Lung (tissue), 12 donors: Measurements from ENCODE around the gene ARMC5. TPM values are rescaled to one million over a fixed set of nuclear protein-coding genes. Genes with fewer than 3 reads are reported as not detected.

Experiments used
- ATAC-seq: fragments of 200-7000 bp; cut with Tn5 transposase; one replicate; pipeline ENCODE4 v1.9.1; 2020; ENCODE audit warnings: moderate number of reproducible peaks; ENCODE audit not compliant: insufficient read depth, low FRiP score
- DNase-seq, 3 donors: peaks; one replicate each; pipeline ENCODE4 v3.0.0-alpha.2; 2013 to 2017
- H3K27ac ChIP-seq, 2 donors: one replicate each; pipeline ENCODE4 v1.5.1; 2013; ENCODE audit warnings: mild to moderate bottlenecking in 2 of 2, moderate library complexity in 2 of 2, control low read depth in 1 of 2, inconsistent platforms in 1 of 2, low read depth in 1 of 2, low read length in 1 of 2
- H3K27me3 ChIP-seq, 3 donors: one replicate each; pipeline ENCODE4 v1.5.1; 2013; ENCODE audit warnings: low read length in 2 of 3; ENCODE audit not compliant: control insufficient read depth in 3 of 3, insufficient read depth in 3 of 3
- H3K36me3 ChIP-seq, 4 donors: one replicate each; pipeline ENCODE4 v1.5.1; 2013; ENCODE audit warnings: low read length in 4 of 4, mild to moderate bottlenecking in 1 of 4, moderate library complexity in 1 of 4; ENCODE audit not compliant: control insufficient read depth in 4 of 4, insufficient read depth in 4 of 4
- H3K4me1 ChIP-seq, 5 donors: one replicate each; pipeline ENCODE4 v1.5.1; 2013; ENCODE audit warnings: low read length in 5 of 5, mild to moderate bottlenecking in 2 of 5, moderate library complexity in 1 of 5; ENCODE audit not compliant: control insufficient read depth in 5 of 5, insufficient read depth in 5 of 5
- H3K4me3 ChIP-seq: one replicate; pipeline ENCODE4 v1.5.1; 2013; ENCODE audit warnings: mild to moderate bottlenecking, control low read depth, moderate library complexity
- H3K9ac ChIP-seq, 2 donors: one replicate each; pipeline ENCODE4 v1.5.1; 2013; ENCODE audit warnings: low read length in 2 of 2, control low read depth in 1 of 2; ENCODE audit not compliant: insufficient read depth in 1 of 2
- H3K9me3 ChIP-seq, 4 donors: one replicate each; pipeline ENCODE4 v1.5.1; 2013; ENCODE audit warnings: low read length in 3 of 4, mild to moderate bottlenecking in 1 of 4, moderate library complexity in 1 of 4; ENCODE audit not compliant: control insufficient read depth in 4 of 4, insufficient read depth in 3 of 4
- WGBS, 2 donors: extraction: QIAGEN DNeasy Blood & Tissue Kit; methylation state at CpG; one replicate each; pipeline ENCODE4 v1.1.7; 2013; 5-methylcytosine and 5-hydroxymethylcytosine counted together
- polyA plus RNA-seq, 2 donors: library from polyadenylated mRNA; stranded (reverse); fragments of 200-250 nt; gene quantifications; one replicate each; pipeline ENCODE4 v1.2.1, GENCODE V29; 2013
- total RNA-seq, 2 donors: library from RNA; depleted of rRNA in 1 of 2; stranded (reverse); fragments of >200 nt in 1 of 2; gene quantifications; one replicate each; pipeline ENCODE4 v1.2.1, GENCODE V29; 2014 to 2021
- TF ChIP-seq, protein P1 (sequence below): IDR thresholded peaks from 2 replicates; pipeline ENCODE4 v1.5.1; 2012; ENCODE audit warnings: mild to moderate bottlenecking; ENCODE audit errors: control extremely low read depth, extremely low read depth
- donor health status: control.
- donor health status: control.
- donor health status: Bipolar disorder and iron deficiency.
- donor health status: healthy.
- donor health status: DM: yes; HTN: yes; CAD: no.

The ARMC5 gene
- total and polyA plus RNA-seq, 4 donors: 8.2 to 16.7 (median 12.3) TPM

DNA sequence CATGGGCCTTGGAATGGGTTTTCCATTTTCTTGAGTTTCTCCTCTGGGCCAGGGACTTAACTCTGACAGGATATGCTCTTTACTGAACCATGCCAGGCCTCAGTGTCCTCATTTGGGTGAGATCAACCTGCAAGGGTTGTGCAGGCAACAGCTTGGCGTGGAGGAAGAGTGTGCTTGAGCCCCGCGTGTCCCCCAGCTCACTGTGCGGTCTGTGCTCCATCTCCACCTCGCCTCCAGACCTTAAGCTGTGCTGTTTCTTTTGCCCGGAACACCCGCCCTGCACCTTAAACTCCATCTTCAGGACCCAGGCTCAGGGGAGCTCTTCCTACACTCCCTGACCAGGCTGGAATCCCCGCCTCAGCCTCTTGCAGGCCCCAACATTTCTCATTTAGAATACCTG lies 39.2 kb downstream of the ARMC5 start:
- no peak for ATAC-seq
- Histone ChIP-seq H3K9ac (no peak overlapping the region), H3K4me1 (peaks cover 0 to 19% (median 7%) of the 10 kb centered on the region in 5 donors), H3K27ac (no peak overlapping the region), H3K27me3 (no peaks in the 10 kb centered on the region), H3K4me3 (no peak overlapping the region), H3K36me3 (peaks cover 13 to 45% (median 42%) of the 10 kb centered on the region in 4 donors), H3K9me3 (peaks cover 0 to 2% (median 0%) of the 10 kb centered on the region in 4 donors)
- no peak for DNase-seq
- 97 to 98% methylated on average over 8 of the region's 8 CpGs for WGBS, 2 donors
- TF ChIP-seq, protein P1, sequence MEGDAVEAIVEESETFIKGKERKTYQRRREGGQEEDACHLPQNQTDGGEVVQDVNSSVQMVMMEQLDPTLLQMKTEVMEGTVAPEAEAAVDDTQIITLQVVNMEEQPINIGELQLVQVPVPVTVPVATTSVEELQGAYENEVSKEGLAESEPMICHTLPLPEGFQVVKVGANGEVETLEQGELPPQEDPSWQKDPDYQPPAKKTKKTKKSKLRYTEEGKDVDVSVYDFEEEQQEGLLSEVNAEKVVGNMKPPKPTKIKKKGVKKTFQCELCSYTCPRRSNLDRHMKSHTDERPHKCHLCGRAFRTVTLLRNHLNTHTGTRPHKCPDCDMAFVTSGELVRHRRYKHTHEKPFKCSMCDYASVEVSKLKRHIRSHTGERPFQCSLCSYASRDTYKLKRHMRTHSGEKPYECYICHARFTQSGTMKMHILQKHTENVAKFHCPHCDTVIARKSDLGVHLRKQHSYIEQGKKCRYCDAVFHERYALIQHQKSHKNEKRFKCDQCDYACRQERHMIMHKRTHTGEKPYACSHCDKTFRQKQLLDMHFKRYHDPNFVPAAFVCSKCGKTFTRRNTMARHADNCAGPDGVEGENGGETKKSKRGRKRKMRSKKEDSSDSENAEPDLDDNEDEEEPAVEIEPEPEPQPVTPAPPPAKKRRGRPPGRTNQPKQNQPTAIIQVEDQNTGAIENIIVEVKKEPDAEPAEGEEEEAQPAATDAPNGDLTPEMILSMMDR: no peak

DNA sequence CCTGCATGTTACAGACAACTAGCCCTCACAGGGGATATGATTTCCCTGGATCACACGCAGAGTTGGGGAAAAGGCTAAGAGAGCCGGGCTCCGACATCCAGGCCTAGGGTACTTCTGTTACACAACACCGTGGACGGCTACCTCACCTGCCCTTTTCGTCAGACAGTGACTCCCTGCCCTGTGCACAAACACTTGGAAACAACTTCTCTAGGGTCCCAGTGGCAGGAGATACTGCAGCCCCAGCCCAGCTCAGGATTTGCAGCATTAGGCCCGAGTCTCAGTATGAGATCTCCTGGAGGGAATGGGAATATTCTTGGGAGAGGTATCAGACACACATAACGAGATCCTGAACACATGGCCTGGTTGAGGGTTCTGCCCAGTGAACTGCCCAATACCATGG lies 40.6 kb downstream of the ARMC5 start:
- ATAC-seq (no peak), DNase-seq (no peak)
- TF ChIP-seq, protein P1: no peak
- Histone ChIP-seq H3K36me3 (peaks cover 10 to 43% (median 39%) of the 10 kb centered on the region in 4 donors), H3K27me3 (no peaks in the 10 kb centered on the region), H3K27ac (no peak overlapping the region), H3K4me3 (no peak overlapping the region), H3K9ac (no peak overlapping the region), H3K9me3 (peaks cover 0 to 2% (median 0%) of the 10 kb centered on the region in 4 donors), H3K4me1 (peaks cover 0 to 25% (median 7%) of the 10 kb centered on the region in 5 donors)
- WGBS, 2 donors: 92 to 94% methylated on average over 8 of the region's 8 CpGs

DNA sequence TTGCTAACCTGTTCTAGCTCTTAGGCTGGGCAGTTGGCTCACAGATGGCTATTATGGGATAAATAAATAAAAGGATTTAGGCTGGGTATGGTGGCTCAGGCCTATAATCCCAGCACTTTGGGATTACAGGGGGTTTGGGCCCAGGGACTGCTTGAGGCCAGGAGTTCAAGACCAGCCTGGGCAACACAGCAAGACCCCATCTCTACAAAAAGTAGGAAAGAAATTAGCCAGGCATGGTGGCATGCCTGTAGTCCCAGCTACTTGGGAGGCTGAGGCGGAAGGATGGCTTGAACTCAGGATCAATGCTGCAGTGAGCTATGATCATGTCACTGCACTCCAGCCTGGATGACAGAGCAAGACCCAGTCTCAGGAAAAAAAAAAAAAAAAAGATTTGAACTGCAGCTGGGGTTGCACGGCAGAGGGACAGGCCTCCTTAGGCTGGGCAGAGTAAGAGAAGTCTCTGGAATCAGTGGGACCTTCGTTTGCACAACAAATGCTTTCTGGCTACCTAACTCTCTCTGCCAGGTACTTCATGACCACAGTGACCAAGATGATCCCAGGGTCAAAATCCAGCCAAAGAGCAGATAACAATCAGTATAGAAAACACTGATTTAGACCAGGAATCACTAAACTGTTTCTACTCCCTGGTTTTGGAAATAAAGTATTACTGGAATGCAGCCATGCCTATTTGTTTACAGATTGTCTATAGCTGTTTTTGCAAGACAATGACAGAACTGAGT lies 42.1 kb downstream of the ARMC5 start:
- H3K27ac ChIP-seq: no peak overlapping the region
- no peaks in the 10 kb centered on the region for H3K27me3 ChIP-seq
- 77 to 91% methylated on average over 3 of the region's 3 CpGs for WGBS, 2 donors
- TF ChIP-seq, protein P1: no peak
- H3K4me3 ChIP-seq: no peak overlapping the region
- peak in 2 of 3 donors; percentile 25 to 45 for DNase-seq
- peaks cover 0 to 25% (median 7%) of the 10 kb centered on the region in 5 donors for H3K4me1 ChIP-seq
- H3K9ac ChIP-seq: peak overlapping the region; percentile 11 to 38
- H3K9me3 ChIP-seq: peaks cover 0 to 2% (median 0%) of the 10 kb centered on the region in 4 donors
- peaks cover 0 to 35% (median 31%) of the 10 kb centered on the region in 4 donors for H3K36me3 ChIP-seq
- no peak for ATAC-seq
